ENCODE data around the gene RAB11FIP4. TPM values are rescaled to one million over a fixed set of nuclear protein-coding genes. Genes with fewer than 3 reads are reported as not detected.

Gene RAB11FIP4
- polyA plus RNA-seq, 3 donors, result 1.5 to 12.3 (median 1.7) TPM

GRCh38 chr17:31580706-31581490 lies 189.4 kb downstream of the RAB11FIP4 start:
- WGBS, 3 donors, result 12 to 35% (median 19%) methylated on average over 15 to 16 of the region's 16 CpGs
- H3K27ac ChIP-seq (ENCODE audit: low read depth, low read length), result no peak overlapping the region

DNA sequence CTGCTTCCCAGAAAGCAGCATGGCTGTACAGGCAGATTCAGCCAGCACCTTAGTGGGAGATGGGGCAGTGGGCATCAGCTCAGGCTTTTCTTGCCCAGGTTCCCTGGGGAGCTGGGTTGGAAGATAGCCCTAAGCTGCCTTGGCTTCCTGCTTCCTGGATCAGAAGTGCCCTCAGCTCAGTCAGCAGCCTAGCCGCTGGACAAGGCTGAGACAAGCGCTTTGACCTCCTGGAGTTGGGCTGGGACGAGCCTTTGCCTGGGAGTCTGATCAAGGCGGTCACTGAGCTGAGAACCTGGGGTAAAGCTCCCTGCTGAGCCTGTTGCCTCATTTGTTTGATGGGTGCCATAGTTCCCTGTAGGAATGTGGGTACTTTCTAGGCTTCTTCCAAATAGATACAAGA lies 190.0 kb downstream of the RAB11FIP4 start:
- 26 to 63% (median 57%) methylated on average over 4 of the region's 4 CpGs for WGBS, 3 donors
- peak overlapping the region; percentile 38 for H3K27ac ChIP-seq (ENCODE audit: low read depth, low read length)

GRCh38 chr17:31582151-31582907 lies 190.9 kb downstream of the RAB11FIP4 start:
- peak overlapping the region; percentile 38 for H3K27ac ChIP-seq (ENCODE audit: low read depth, low read length)
- 21 to 77% (median 26%) methylated on average over 8 of the region's 8 CpGs for WGBS, 3 donors

- 66 to 80% (median 77%) methylated on average over 7 of the region's 7 CpGs for WGBS, 3 donors
- no peak overlapping the region for H3K27ac ChIP-seq (ENCODE audit: low read depth, low read length)
These were observed 192.4 kb downstream of the RAB11FIP4 start for GRCh38 chr17:31583772-31584356.

- WGBS, 3 donors, result 86 to 94% (median 89%) methylated on average over 6 of the region's 6 CpGs
- H3K27ac ChIP-seq (ENCODE audit: low read depth, low read length), result no peak overlapping the region
These were observed 193.2 kb downstream of the RAB11FIP4 start for GRCh38 chr17:31584438-31585279.

DNA sequence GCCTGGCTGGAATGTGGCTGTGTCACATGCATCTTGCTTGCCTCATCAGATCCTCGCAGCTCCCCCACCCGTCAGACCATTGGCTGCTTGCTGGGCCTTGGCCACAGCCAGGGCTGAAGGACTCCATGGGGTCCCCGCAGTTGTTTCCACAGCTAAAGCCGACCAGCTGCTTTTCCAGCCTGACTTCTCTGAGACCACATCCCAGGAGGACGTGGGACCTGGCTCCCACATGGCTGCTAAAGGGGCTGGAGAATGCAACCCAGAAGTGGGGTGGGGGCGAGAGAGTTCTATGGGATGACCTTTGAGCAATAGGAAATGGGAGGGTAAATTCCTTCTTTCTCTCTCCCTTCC lies 193.8 kb downstream of the RAB11FIP4 start:
- H3K27ac ChIP-seq (ENCODE audit: low read depth, low read length), result no peak overlapping the region
- whole genome bisulfite sequencing, 3 donors, result 73 to 91% (median 86%) methylated on average over 6 of the region's 6 CpGs

DNA sequence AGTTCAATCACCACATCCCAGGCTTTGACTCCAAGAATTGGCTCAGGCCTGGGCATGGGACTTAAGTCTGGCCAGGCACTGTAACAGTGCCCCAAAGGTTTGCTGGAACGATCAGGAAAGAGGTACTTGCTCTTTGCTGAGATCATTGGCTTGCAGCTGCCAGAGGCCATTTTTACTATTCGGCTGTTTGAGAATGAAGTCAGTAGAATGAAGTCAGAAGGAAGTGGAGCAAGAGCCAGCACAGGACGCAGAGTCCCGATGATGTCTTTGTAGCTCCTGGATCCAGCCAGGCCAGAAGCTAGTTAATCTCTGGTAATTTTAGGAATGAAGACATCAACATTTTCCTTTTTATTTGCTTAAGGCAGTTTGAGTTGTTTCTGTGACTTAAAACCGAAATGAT lies 195.5 kb downstream of the RAB11FIP4 start:
- no peak overlapping the region for H3K27ac ChIP-seq (ENCODE audit: low read depth, low read length)
- WGBS, 3 donors, result 34 to 66% (median 35%) methylated on average over 5 of the region's 5 CpGs

GRCh38 chr17:31587462-31587861 lies 196.0 kb downstream of the RAB11FIP4 start:
- no peak overlapping the region for H3K27ac ChIP-seq (ENCODE audit: low read depth, low read length)
- 77 to 87% (median 83%) methylated on average over 4 of the region's 4 CpGs for WGBS, 3 donors

Other genes starting within 250 kb of the RAB11FIP4 start
- 1 to 10 TPM in 1 of 3 donors, under 1 TPM in 2; 0.06 to 2.5 (median 0.49) TPM for gene OMG, start 94.4 kb upstream of the RAB11FIP4 start, polyA plus RNA-seq
- gene EVI2B, start 77.6 kb upstream of the RAB11FIP4 start, polyA plus RNA-seq, result 10 to 100 TPM in 2 of 3 donors, 1 to 10 TPM in 1; 1.5 to 17.0 (median 13.1) TPM
- 10 to 100 TPM in 1 of 3 donors, 1 to 10 TPM in 2; 1.4 to 13.3 (median 6.6) TPM for gene EVI2A, start 70.1 kb upstream of the RAB11FIP4 start, polyA plus RNA-seq

Measured in adipose tissue (tissue), 3 donors.